MM.1S (cell line): Measurements from ENCODE around the gene PRR19.

ENCODE experiments used
- EZH2 ChIP-seq: fragments of 300-600 bp; sonication (generic); optimal IDR thresholded peaks from 2 replicates; pipeline ENCODE3; 2017; ENCODE audit warnings: low read depth, mild to moderate bottlenecking, antibody characterized with exemption, low read length, mixed read lengths
- TF ChIP-seq, protein P1 (sequence below): fragments of 300-600 bp; sonication (generic); IDR thresholded peaks from 2 replicates; pipeline ENCODE4 v1.5.1; 2016; ENCODE audit warnings: antibody characterized with exemption, low read length, mixed read lengths

DNA sequence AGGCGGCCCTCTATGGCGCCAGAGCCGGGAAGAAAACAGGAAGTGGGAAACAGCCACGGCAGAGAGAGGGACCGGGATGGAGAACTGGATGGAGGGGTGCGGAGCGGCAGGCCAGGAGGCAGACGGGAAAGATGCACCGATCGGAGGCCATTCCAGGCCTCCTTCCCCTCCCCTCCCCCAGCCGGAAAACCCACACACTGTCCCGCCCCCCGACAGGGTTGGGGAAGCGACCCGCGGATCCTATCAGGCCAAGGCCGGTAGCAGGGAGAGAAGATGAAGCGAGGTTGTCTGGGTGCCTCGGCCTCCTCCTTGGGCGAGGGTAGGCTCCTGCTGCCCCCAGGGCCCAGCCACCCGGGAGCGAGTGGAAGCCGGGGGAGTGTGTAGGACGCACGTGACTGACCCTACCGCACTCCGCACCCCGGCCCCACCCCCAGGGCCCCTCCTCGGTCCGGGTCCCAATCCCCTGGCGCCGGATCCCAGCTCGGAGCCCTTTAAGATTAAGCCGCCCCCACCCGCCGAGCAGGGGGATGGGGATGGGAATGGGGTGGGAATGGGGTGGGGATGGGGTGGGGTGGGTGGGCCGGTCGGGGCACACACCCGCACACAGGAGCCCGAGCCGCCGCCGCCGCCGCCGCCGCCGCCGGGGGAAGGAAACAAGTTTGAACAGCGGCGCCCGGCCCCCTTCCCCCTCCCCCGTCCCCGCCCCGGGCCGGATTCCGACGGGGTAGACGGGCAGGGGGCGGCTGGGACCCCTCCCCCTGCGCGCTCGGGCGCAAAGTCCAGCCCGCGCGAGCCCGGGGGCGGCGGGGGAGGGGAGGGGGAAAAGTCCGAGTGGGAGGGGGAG, 48.5 kb upstream of the PRR19 start:
- TF ChIP-seq, protein P1, sequence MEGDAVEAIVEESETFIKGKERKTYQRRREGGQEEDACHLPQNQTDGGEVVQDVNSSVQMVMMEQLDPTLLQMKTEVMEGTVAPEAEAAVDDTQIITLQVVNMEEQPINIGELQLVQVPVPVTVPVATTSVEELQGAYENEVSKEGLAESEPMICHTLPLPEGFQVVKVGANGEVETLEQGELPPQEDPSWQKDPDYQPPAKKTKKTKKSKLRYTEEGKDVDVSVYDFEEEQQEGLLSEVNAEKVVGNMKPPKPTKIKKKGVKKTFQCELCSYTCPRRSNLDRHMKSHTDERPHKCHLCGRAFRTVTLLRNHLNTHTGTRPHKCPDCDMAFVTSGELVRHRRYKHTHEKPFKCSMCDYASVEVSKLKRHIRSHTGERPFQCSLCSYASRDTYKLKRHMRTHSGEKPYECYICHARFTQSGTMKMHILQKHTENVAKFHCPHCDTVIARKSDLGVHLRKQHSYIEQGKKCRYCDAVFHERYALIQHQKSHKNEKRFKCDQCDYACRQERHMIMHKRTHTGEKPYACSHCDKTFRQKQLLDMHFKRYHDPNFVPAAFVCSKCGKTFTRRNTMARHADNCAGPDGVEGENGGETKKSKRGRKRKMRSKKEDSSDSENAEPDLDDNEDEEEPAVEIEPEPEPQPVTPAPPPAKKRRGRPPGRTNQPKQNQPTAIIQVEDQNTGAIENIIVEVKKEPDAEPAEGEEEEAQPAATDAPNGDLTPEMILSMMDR, result no peak
- no peak for TF ChIP-seq EZH2
